HepG2 (cell line): ENCODE results near the gene ASB8.

ENCODE experiments used
- EZH2 ChIP-seq: conservative IDR thresholded peaks from 2 replicates; pipeline ENCODE4 v1.6.1; 2012; ENCODE audit warnings: mild to moderate bottlenecking, low read depth, low read length, moderate library complexity
- SIN3A ChIP-seq: IDR thresholded peaks from 2 replicates; pipeline ENCODE4 v1.6.1; 2011; ENCODE audit warnings: low read depth, mild to moderate bottlenecking, control low read depth, low read length, borderline replicate concordance
- TF ChIP-seq, protein P1 (sequence below), 2 experiments: sonication (generic) in 1 of 2; formaldehyde crosslinking in 1 of 2; IDR thresholded peaks; 2 replicates each; pipeline versions ENCODE4 v1.6.1 to v1.9.0; 2014 to 2022; ENCODE audit warnings: antibody characterized with exemption in 1 of 2, borderline replicate concordance in 1 of 2, inconsistent platforms in 1 of 2, low read depth in 1 of 2, missing genetic modification reagents in 1 of 2

DNA sequence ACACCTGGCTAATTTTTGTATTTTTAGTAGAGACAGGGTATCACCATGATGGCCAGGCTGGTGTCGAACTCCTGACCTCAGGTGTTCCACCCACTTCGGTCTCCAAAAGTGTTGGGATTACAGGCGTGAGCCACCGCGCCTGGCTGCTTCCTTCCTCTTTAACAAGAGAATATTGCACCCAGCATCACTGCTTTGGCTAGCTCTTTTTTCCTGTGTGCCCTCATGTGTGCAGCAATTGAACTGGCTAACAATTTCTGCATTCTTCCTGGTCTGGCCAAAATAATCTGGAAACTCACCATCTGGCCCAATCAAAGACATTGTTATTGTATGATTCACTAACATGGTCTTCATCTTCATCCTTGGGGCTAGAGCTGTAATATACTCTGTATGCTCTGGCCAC, 2.7 kb upstream of the ASB8 start:
- TF ChIP-seq SIN3A (no peak), EZH2 (no peak)
- TF ChIP-seq, protein P1, sequence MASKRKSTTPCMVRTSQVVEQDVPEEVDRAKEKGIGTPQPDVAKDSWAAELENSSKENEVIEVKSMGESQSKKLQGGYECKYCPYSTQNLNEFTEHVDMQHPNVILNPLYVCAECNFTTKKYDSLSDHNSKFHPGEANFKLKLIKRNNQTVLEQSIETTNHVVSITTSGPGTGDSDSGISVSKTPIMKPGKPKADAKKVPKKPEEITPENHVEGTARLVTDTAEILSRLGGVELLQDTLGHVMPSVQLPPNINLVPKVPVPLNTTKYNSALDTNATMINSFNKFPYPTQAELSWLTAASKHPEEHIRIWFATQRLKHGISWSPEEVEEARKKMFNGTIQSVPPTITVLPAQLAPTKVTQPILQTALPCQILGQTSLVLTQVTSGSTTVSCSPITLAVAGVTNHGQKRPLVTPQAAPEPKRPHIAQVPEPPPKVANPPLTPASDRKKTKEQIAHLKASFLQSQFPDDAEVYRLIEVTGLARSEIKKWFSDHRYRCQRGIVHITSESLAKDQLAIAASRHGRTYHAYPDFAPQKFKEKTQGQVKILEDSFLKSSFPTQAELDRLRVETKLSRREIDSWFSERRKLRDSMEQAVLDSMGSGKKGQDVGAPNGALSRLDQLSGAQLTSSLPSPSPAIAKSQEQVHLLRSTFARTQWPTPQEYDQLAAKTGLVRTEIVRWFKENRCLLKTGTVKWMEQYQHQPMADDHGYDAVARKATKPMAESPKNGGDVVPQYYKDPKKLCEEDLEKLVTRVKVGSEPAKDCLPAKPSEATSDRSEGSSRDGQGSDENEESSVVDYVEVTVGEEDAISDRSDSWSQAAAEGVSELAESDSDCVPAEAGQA (IDR thresholded peaks at IDR 0.05; ENCODE audit: low read depth): no peak
- TF ChIP-seq, protein P1 (CRISPR knock-in tag; IDR thresholded peaks at IDR 0.05; ENCODE audit: borderline replicate concordance): no peak
